DMS79 treated with DMSO at 0.1 percent for 48 hours (cell line): Measurements from ENCODE around the gene CLBA1.
"Not testable (repeated sequence)": the region's sequence is repeated elsewhere in the genome, so short reads cannot be mapped to it uniquely, and the experiment has no call there.

Experiments
- DNase-seq: peaks from one replicate; lab custom pipeline; 2025; lab: John Stamatoyannopoulos, UW

The CLBA1 gene

DNA sequence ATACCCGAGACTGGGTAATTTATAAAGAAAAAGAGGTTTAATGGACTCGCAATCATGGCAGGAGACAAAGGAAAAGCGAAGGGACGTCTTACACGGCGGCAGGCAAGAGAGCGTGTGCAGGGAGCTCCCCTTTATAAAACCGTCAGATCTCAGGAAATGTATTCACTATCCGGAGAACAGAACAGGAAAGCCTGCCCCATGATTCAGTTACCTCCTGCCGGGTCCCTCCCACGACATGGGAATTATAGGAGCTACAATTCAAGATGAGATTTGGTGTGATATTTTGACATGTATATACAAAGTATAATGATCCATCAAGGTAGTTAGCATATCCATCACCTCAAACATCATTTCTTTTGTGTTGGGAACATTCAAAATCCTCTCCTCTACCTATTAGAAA lies 37.6 kb downstream of the CLBA1 start:
- no peak for DNase-seq

GRCh38 chr14:105023791-105024480 lies 38.3 kb downstream of the CLBA1 start:
- peak; percentile 37 for DNase-seq

- DNase-seq: no peak
These were observed 39.8 kb downstream of the CLBA1 start for GRCh38 chr14:105025429-105025828.

- no peak for DNase-seq
These were observed 40.6 kb downstream of the CLBA1 start for GRCh38 chr14:105026033-105026785.

GRCh38 chr14:105026802-105027563 lies 41.4 kb downstream of the CLBA1 start:
- no peak for DNase-seq

DNA sequence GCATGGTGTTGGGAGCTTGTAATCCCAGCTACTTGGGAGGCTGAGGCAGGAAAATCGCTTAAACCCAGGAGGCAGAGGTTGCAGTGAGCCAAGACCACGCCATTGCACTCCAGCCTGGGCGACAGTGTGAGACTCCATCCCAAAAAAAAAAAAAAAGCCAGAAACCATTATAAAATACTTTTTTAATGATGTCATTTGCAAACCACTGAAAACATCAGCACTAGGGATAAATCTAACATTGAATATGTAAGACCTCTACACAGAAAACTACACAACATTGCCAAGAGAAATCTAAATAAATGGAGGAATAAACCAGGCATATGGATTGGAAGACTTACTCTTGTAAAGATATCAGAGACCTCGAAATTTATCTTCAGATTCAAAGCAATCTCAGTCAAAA lies 42.1 kb downstream of the CLBA1 start:
- DNase-seq: not testable (repeated sequence)

DNA sequence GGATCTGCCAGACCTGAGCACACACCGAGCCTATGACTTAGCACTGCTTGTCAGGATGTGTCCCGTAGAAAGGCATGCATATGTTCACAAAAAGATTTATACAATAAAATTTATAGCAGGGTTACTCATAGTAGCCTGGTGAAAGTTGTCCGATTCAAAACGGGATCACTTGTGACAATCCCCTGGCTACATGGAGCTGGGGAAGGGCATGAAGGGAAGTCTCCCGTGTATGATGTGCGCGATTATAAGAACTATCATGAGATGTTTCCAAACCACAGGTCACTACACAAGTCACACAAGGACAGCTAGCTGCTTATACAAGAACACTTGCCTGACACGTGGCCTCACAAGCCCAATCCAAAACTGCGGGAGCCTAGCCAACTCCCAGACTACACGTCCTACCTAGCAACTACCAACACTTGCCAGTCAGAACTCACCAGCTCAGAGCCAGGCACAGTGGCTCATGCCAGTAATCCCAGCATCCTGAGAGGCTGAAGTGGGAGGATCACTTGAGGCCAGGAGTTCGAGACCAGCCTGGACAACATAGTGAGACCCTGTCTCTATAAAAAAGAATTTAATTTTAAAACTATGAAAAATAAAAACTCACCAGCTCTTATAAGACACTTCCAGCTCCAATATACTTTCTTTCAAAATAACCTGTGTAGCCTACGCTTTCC lies 42.8 kb downstream of the CLBA1 start:
- no peak for DNase-seq

GRCh38 chr14:105029402-105029801 lies 43.8 kb downstream of the CLBA1 start:
- DNase-seq: no peak

GRCh38 chr14:105030194-105030593 lies 44.6 kb downstream of the CLBA1 start:
- DNase-seq: no peak

GRCh38 chr14:105030836-105031396 lies 45.3 kb downstream of the CLBA1 start:
- DNase-seq: peak; percentile 38

DNA sequence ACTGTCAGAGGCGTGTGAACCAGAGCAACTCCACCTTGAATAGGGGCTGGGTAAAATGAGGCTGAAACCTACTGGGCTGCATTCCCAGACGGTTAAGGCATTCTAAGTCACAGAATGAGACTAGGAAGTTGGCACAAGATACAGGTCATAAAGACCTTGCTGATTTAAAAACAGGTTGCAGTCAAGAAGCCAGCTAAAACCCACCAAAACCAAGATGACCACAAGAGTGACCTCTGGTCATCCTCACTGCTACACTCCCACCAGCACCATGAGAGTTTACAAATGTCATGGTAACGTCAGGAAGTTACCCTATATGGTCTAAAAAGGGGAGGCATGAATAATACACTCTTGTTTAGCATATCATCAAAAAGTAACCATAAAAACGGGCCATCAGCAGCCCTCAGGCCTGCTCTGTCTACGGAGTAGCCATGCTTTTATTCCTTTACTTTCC lies 46.9 kb downstream of the CLBA1 start:
- DNase-seq: not testable (repeated sequence)

- DNase-seq: not testable (repeated sequence)
These were observed 47.9 kb downstream of the CLBA1 start for GRCh38 chr14:105033412-105033900.

DNA sequence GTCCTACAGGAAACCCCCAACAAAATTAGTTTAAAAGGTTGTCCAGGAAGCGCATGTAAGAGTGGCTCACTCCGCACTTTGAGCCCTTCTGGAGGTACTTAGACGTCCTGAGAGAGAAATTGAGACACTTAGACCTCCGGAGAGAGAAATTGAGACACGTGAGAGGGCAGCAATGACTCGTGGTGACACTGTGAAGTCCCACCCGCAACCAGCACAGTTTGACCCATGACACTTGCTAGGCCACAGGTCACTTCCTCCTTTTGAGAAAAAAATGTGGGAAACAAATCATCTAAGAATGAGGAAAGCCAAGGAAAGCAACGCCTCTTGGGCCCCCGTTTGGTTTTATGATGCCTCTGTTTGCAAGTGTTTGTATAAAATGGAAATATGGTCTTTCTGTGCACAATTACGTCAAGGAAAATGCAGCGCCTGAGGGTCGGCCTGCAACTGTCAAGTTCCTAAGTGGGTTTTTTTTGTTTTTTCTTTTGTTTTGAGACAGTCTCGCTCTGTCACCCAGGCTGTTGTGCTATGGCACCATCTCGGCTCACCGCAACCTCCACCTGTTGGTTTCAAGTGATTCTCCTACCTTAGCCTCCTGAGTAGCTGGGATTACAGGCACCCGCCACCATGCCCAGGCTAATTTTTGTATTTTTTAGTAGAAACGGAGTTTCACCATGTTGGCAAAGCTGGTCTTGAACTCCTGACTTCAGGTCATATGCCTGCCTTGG lies 48.9 kb downstream of the CLBA1 start:
- no peak for DNase-seq

GRCh38 chr14:105035616-105036015 lies 50.0 kb downstream of the CLBA1 start:
- DNase-seq: not testable (repeated sequence)

DNA sequence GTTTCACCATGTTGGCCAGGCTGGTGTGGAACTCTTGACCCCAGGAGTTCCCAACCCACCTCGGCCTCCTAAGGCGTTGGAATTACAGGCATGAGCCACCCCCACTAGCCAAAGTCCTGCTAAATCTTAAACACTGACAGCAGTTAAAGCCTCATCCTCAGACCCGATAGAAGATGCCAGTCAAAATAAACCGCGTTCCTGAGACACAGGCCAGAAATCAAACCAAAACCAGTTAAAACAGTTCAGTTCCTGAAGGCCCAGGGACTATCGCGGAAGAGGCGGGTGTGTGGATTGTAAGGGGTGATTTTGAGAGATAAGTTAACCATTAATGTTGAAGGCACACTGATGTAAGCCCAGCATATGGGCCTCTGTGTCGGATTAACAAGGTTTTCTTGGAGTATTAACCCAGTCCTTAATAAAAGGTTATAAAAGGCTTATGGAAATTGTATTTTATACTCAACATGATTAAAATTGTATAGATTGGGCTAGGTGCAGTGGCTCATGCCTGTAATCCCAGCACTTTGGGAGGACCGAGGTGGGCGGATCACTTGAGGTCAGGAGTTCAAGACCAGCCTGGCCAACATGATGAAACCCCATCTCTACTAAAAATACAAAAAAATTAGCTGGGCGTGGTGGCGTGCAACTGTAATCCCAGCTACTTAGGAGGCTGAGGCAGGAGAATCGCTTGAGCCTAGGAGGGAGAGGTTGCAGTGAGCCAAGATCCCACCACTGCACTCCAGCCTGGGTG lies 54.0 kb downstream of the CLBA1 start:
- no peak for DNase-seq

DNA sequence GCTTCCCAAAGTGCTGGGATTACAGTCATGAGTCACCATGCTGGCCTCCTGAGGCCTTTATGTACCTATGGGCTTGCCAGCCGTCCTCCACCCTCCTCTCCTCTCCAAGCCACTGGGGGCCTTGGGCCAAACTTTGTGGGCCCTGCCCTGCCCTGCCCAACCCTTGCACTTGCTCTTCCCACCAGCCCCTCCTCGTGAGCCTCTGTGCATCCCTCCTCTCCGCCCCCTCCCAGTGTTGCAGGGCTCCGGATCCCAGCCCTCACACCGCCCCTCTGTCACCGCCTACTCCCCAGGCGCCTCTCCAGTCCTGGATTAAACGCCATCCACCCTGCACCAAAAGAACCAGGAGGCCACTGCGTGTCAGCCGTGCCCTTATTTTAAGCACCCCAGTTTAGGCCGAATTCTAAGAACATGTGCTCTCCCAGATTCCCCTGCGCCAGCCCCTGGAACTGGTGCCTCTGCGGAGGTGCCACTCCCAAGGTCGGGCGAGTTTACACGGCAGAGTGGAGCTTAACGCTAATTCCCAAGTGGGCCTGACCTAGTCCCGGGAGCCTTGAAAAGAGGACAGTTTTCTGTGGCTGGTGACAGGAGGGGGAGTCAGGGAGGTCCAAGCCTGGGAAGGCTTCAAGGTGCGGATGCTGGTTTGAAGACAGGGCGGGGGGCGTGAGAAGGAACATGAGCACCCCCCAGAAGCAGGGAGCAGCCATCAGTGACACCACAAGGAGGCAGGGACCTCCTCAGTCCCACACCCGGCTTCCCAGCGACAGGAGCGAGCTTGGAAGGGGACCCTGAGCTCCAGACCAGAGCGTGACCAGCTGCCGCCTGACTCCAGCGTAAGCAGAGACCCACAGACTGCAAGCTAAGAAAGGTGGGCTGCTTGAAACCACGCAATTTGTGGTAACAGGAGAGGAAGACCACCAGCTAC lies 56.5 kb downstream of the CLBA1 start:
- DNase-seq: peak; percentile 55

- DNase-seq: peak; percentile 83
These were observed 57.2 kb downstream of the CLBA1 start for GRCh38 chr14:105042813-105043212.

- no peak for DNase-seq
These were observed 58.1 kb downstream of the CLBA1 start for GRCh38 chr14:105043641-105044040.
